Nephron progenitor cell (in vitro differentiated cells): Measurements from ENCODE around the gene PDCD7.

ENCODE experiments used
- DNase-seq: peaks from one replicate; pipeline ENCODE4 v3.0.0; 2021
- H3K27ac Mint-ChIP-seq: 2 replicates; pipeline ENCODE4 v1.8.0; 2021; ENCODE audit warnings: mild to moderate bottlenecking, moderate library complexity, mixed read lengths
- H3K27me3 Mint-ChIP-seq: 2 replicates; pipeline ENCODE4 v1.8.0; 2021; ENCODE audit warnings: mild to moderate bottlenecking, low read depth, mixed read lengths; ENCODE audit not compliant: poor library complexity
- H3K36me3 Mint-ChIP-seq: 2 replicates; pipeline ENCODE4 v1.8.0; 2021; ENCODE audit warnings: low read depth, mixed read lengths
- H3K4me1 Mint-ChIP-seq: 2 replicates; pipeline ENCODE4 v1.8.0; 2021; ENCODE audit warnings: mixed read lengths
- H3K4me3 Mint-ChIP-seq: 2 replicates; pipeline ENCODE4 v1.8.0; 2021; ENCODE audit warnings: mild to moderate bottlenecking, moderate library complexity, mixed read lengths
- H3K9me3 Mint-ChIP-seq: 2 replicates; pipeline ENCODE4 v1.8.0; 2021; ENCODE audit warnings: mild to moderate bottlenecking, moderate library complexity, mixed read lengths
- CTCF ChIP-seq: fragments of 200-600 bp; sonication (generic); IDR thresholded peaks from 2 replicates; pipeline ENCODE4 v1.5.0; 2021; ENCODE audit warnings: antibody characterized with exemption

The PDCD7 gene

GRCh38 chr15:65106011-65106590, 27.5 kb downstream of the PDCD7 start:
- Mint-ChIP-seq H3K9me3 (no peaks in the 10 kb centered on the region), H3K4me1 (peaks cover 13% of the 10 kb centered on the region), H3K27ac (peak overlapping the region; percentile 90), H3K4me3 (no peak overlapping the region), H3K36me3 (peaks cover 45% of the 10 kb centered on the region), H3K27me3 (no peaks in the 10 kb centered on the region)
- TF ChIP-seq CTCF = no peak
- DNase-seq = no peak

- TF ChIP-seq CTCF = no peak
- no peak for DNase-seq
- H3K4me3 Mint-ChIP-seq = no peak overlapping the region
- H3K27me3 Mint-ChIP-seq = no peaks in the 10 kb centered on the region
- no peaks in the 10 kb centered on the region for H3K9me3 Mint-ChIP-seq
- H3K36me3 Mint-ChIP-seq = peaks cover 43% of the 10 kb centered on the region
- H3K4me1 Mint-ChIP-seq = peaks cover 6% of the 10 kb centered on the region
- no peak overlapping the region for H3K27ac Mint-ChIP-seq
Measured at GRCh38 chr15:65105038-65105437, 28.6 kb downstream of the PDCD7 start.

GRCh38 chr15:65102912-65103311, 30.7 kb downstream of the PDCD7 start:
- H3K36me3 Mint-ChIP-seq = peaks cover 44% of the 10 kb centered on the region
- H3K27me3 Mint-ChIP-seq = peaks cover 3% of the 10 kb centered on the region
- H3K27ac Mint-ChIP-seq = peak overlapping the region; percentile 31
- H3K4me3 Mint-ChIP-seq = no peak overlapping the region
- no peaks in the 10 kb centered on the region for H3K9me3 Mint-ChIP-seq
- peaks cover 6% of the 10 kb centered on the region for H3K4me1 Mint-ChIP-seq
- DNase-seq = no peak
- TF ChIP-seq CTCF = no peak

- H3K36me3 Mint-ChIP-seq = peaks cover 50% of the 10 kb centered on the region
- TF ChIP-seq CTCF = no peak
- no peak overlapping the region for H3K4me3 Mint-ChIP-seq
- no peaks in the 10 kb centered on the region for H3K9me3 Mint-ChIP-seq
- H3K27ac Mint-ChIP-seq = peak overlapping the region; percentile 67
- H3K4me1 Mint-ChIP-seq = peaks cover 6% of the 10 kb centered on the region
- peaks cover 3% of the 10 kb centered on the region for H3K27me3 Mint-ChIP-seq
- no peak for DNase-seq
Measured at GRCh38 chr15:65101891-65102708, 31.5 kb downstream of the PDCD7 start.

GRCh38 chr15:65101411-65101890, 32.2 kb downstream of the PDCD7 start:
- peaks cover 6% of the 10 kb centered on the region for H3K4me1 Mint-ChIP-seq
- TF ChIP-seq CTCF = peak; percentile 78
- peaks cover 51% of the 10 kb centered on the region for H3K36me3 Mint-ChIP-seq
- H3K27ac Mint-ChIP-seq = peak overlapping the region; percentile 67
- H3K4me3 Mint-ChIP-seq = no peak overlapping the region
- H3K9me3 Mint-ChIP-seq = no peaks in the 10 kb centered on the region
- peak; percentile 85 for DNase-seq
- peaks cover 3% of the 10 kb centered on the region for H3K27me3 Mint-ChIP-seq
